A549 (cell line): ENCODE measurements around the gene COX5A.

Source experiments
- CTCF ChIP-seq: fragments of >200 bp; sonication (Bioruptor Twin); formaldehyde crosslinking; IDR thresholded peaks from 3 replicates; pipeline ENCODE4 v1.5.1; 2016
- EP300 ChIP-seq, 2 experiments: fragments of >200 bp; sonication (Bioruptor Twin); formaldehyde crosslinking; IDR thresholded peaks; 2 replicates in 1 of 2; 3 replicates in 1 of 2; pipeline ENCODE4 v1.6.1; 2016 to 2017
- ESRRA ChIP-seq: fragments of 150-350 bp; IDR thresholded peaks from 2 replicates; pipeline ENCODE4 v1.6.1; 2014; ENCODE audit warnings: mild to moderate bottlenecking, low read length, borderline replicate concordance
- HOXA7 ChIP-seq: fragments of 250-450 bp; sonication (Bioruptor Pico); IDR thresholded peaks from 2 replicates; pipeline ENCODE4 v1.5.0; 2020; ENCODE audit warnings: mild to moderate bottlenecking, moderate library complexity
- KDM5A ChIP-seq: fragments of 200-600 bp; sonication (generic); IDR thresholded peaks from 2 replicates; pipeline ENCODE4 v1.6.1; 2016; ENCODE audit warnings: antibody characterized with exemption, mild to moderate bottlenecking
- RCOR1 ChIP-seq: fragments of 150-350 bp; IDR thresholded peaks from 2 replicates; pipeline ENCODE4 v1.6.1; 2014; ENCODE audit warnings: antibody characterized with exemption, low read length, low read depth

GRCh38 chr15:74933573-74933972, 4.3 kb downstream of the COX5A start:
- TF ChIP-seq CTCF (no peak), EP300 (IDR thresholded peaks at IDR 0.05) (no peak), ESRRA (no peak), KDM5A (no peak), HOXA7 (CRISPR knock-in tag) (no peak), RCOR1 (no peak)
